ENCODE measurements around the gene ABHD2. TPM values are rescaled to one million over a fixed set of nuclear protein-coding genes. Genes with fewer than 3 reads are reported as not detected.

The ABHD2 gene, protein sequence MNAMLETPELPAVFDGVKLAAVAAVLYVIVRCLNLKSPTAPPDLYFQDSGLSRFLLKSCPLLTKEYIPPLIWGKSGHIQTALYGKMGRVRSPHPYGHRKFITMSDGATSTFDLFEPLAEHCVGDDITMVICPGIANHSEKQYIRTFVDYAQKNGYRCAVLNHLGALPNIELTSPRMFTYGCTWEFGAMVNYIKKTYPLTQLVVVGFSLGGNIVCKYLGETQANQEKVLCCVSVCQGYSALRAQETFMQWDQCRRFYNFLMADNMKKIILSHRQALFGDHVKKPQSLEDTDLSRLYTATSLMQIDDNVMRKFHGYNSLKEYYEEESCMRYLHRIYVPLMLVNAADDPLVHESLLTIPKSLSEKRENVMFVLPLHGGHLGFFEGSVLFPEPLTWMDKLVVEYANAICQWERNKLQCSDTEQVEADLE
- polyA plus RNA-seq (2011; rRNA removed) (51.5 and 60.1 TPM in 2 replicates), polyA minus RNA-seq (2011; rRNA and poly(A)+ RNA removed) (153 and 175 TPM in 2 replicates)

DNA sequence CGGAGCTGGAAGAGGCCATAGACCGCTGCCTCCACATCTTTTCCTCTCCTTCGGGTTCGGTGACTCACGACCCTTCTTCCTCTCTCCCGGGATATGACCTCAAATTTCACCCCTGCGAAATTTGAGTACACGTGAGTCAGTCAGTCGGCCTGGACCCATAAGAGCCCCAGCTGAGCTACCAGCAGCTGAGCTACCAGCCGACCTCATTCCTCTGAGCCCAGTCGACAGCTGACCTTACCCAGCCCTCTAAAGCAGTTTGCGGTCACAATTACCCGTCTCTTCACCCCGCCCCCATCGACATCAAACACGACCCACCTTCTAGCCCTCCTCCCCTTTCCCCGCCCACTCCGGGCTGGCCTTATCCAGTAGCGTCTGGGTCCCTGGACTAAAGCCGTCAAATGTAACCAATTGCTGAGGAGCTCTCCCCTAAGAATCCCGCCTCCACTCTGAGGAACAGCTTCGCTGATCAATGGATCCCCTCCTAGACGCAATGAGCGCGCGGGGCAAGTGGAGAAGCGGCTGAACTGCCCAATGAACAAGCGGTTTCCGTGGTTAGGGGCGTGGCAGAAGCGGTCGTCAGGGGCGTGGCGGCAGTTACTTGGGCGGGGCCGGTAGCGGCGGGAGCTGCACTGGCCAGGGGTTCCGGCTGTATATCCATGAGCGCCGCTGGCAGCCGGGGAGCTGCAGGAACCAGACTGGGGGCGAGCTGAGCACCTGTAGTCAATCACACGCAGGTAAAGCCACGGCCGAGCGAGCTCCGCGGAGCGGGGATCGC is at the start of gene ABHD2:
Gene ABHD2, plus strand, starts transcription at position 627 of the 775 bp plus-strand sequence. CDS start 27,872 bp downstream, outside the sequence.
- Histone ChIP-seq H3K27ac (ENCODE audit: low read depth, low read length) (peak within 1 kb of the TSS; percentile 98), H3K27me3 (ENCODE audit: control insufficient read depth, insufficient read depth, low read length) (no peaks in the 10 kb centered on the region)
- POLR2A ChIA-PET = interaction anchor here (0.5 to 2.5 kb wide), 21 partner anchors 9 to 684 kb away, joined by 3 to 21 read pairs (median 3); partner anchors contain the start of gene POLG

DNA sequence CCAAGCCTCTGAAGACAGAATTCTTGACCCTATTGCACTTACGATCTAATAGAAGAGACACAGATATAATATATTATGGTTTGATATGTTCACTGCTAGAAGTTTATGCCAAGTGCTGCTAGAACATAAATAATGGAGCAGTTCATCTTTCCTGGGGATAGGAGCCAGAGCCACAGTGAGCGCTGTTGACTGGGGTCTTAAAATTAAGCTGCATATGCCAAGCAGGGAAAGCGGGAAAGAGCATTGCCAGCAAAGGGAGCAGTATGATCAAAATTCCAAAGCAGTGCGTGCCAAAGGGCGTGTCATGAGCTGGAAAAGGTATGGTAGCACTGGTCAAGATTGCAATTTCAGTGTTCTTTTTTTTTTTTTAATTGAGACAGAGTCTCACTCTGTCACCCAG is 49.1 kb upstream of the ABHD2 start:
- Histone ChIP-seq H3K4me3 (ENCODE audit: low read depth, low read length) (no peak overlapping the region), H3K27ac (ENCODE audit: low read depth, low read length) (no peak overlapping the region), H3K9me3 (ENCODE audit: control insufficient read depth, insufficient read depth, low read length) (no peaks in the 10 kb centered on the region), H3K27me3 (ENCODE audit: control insufficient read depth, insufficient read depth, low read length) (no peaks in the 10 kb centered on the region)
- ChIA-PET POLR2A (no interaction called here), CTCF (interaction anchor here (1.1 to 1.7 kb wide), 3 partner anchors 22 to 139 kb away, joined by 3 to 7 read pairs (median 5); no protein-coding TSS in a partner anchor)
- DNase-seq (ENCODE audit: low read depth, low spot score) = no peak
- TF ChIP-seq, protein P1, sequence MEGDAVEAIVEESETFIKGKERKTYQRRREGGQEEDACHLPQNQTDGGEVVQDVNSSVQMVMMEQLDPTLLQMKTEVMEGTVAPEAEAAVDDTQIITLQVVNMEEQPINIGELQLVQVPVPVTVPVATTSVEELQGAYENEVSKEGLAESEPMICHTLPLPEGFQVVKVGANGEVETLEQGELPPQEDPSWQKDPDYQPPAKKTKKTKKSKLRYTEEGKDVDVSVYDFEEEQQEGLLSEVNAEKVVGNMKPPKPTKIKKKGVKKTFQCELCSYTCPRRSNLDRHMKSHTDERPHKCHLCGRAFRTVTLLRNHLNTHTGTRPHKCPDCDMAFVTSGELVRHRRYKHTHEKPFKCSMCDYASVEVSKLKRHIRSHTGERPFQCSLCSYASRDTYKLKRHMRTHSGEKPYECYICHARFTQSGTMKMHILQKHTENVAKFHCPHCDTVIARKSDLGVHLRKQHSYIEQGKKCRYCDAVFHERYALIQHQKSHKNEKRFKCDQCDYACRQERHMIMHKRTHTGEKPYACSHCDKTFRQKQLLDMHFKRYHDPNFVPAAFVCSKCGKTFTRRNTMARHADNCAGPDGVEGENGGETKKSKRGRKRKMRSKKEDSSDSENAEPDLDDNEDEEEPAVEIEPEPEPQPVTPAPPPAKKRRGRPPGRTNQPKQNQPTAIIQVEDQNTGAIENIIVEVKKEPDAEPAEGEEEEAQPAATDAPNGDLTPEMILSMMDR (IDR thresholded peaks at IDR 0.05; ENCODE audit: low read depth, low read length) = no peak

More for the DNA sequence above, at the start of gene ABHD2:
- Histone ChIP-seq H3K9me3 (ENCODE audit: control insufficient read depth, insufficient read depth, low read length) (no peaks in the 10 kb centered on the region; the same call in 1 of the 2 replicates), H3K4me3 (ENCODE audit: low read depth, low read length) (peak within 1 kb of the TSS; percentile 87)
- TF ChIP-seq, protein P1 (IDR thresholded peaks at IDR 0.05; ENCODE audit: low read depth, low read length) = no peak
- DNase-seq (ENCODE audit: low read depth, low spot score) = peak; percentile 100
- CTCF ChIA-PET = interaction anchor here (0.6 to 8.0 kb wide), 6 partner anchors 17 to 183 kb away, joined by 4 to 58 read pairs (median 10); no protein-coding TSS in a partner anchor

DNA sequence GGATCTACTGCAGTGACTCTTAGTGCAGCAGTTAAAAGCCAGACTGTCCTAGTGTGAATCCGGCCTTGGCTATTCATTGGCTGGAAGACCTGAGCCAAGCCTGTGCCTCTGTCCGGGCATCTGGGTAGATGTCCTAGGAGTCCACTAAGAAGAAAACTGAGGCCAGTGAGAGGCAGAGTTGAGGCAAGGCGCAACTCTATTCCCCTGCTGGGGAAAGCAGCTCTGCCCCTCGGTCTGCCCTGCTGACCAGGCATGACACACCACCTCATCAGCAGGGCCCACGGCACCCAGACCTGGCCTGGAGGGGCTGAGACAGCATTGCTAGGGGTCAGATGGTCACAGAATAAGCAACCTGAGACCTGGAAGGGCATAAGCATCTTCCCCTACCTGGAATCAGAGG is 46.7 kb upstream of the ABHD2 start:
- POLR2A ChIA-PET = no interaction called here
- no peaks in the 10 kb centered on the region for H3K9me3 ChIP-seq (ENCODE audit: control insufficient read depth, insufficient read depth, low read length)
- H3K27me3 ChIP-seq (ENCODE audit: control insufficient read depth, insufficient read depth, low read length) = no peaks in the 10 kb centered on the region
- H3K4me3 ChIP-seq (ENCODE audit: low read depth, low read length) = no peak overlapping the region
- H3K27ac ChIP-seq (ENCODE audit: low read depth, low read length) = no peak overlapping the region
- CTCF ChIA-PET = interaction anchor here (3.1 kb wide), 1 partner anchor 137 kb away, joined by 15 read pairs; no protein-coding TSS in a partner anchor
- TF ChIP-seq, protein P1 (IDR thresholded peaks at IDR 0.05; ENCODE audit: low read depth, low read length) = no peak
- no peak for DNase-seq (ENCODE audit: low read depth, low spot score)

DNA sequence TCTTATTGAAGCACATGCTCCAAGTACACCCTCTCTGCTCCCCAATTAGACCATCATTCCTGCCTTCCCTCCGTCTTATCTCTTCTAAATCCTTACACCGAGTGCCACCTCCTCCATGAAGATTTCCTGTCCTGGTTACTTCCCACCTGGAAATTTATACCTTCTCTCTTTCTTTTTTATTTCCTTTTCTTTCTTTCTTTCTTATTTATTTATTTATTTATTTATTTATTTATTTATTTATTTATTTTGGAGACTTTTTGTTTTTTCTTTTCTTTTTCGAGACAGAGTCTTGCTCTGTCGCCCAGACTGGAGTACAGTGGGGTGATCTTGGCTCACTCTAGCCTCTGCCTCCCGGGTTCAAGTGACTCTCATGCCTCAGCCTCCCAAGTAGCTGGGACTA is 45.9 kb upstream of the ABHD2 start:
- TF ChIP-seq, protein P1 (IDR thresholded peaks at IDR 0.05; ENCODE audit: low read depth, low read length) = no peak
- H3K27ac ChIP-seq (ENCODE audit: low read depth, low read length) = no peak overlapping the region
- POLR2A ChIA-PET = no interaction called here
- CTCF ChIA-PET = interaction anchor here (1.0 to 3.1 kb wide), 2 partner anchors 15 to 137 kb away, joined by 3 to 15 read pairs; no protein-coding TSS in a partner anchor
- H3K27me3 ChIP-seq (ENCODE audit: control insufficient read depth, insufficient read depth, low read length) = no peaks in the 10 kb centered on the region
- H3K9me3 ChIP-seq (ENCODE audit: control insufficient read depth, insufficient read depth, low read length) = no peaks in the 10 kb centered on the region
- no peak for DNase-seq (ENCODE audit: low read depth, low spot score)
- H3K4me3 ChIP-seq (ENCODE audit: low read depth, low read length) = no peak overlapping the region
